ENCODE results near the gene STOX2. TPM values are rescaled to one million over a fixed set of nuclear protein-coding genes. Genes with fewer than 3 reads are reported as not detected.
A peak's percentile ranks its signal among the peaks of the same experiment; 100 is the strongest.

STOX2 gene
- total RNA-seq, 1 donor from 2014 or later, result 11.6 TPM

- Mint-ChIP-seq H3K4me1 (peaks cover 21% of the 10 kb centered on the region), H3K9me3 (peaks cover 25% of the 10 kb centered on the region), H3K27ac (no peak overlapping the region), H3K4me3 (no peak overlapping the region), H3K27me3 (ENCODE audit: insufficient read depth, low read depth) (peaks cover 4% of the 10 kb centered on the region), H3K36me3 (peaks cover 33% of the 10 kb centered on the region)
- Histone ChIP-seq H3K79me2 (ENCODE audit: low read depth) (peaks cover 21% of the 10 kb centered on the region), H3K27ac (no peak overlapping the region), H3K27me3 (no peaks in the 10 kb centered on the region), H3K36me3 (no peaks in the 10 kb centered on the region), H3K9ac (no peak overlapping the region), H2AFZ (replicated peaks) (no peak overlapping the region), H3F3A (ENCODE audit: low read depth) (no peaks in the 10 kb centered on the region), H3K4me1 (no peaks in the 10 kb centered on the region), H3K9me3 (ENCODE audit: low read depth) (no peaks in the 10 kb centered on the region), H3K4me3 (no peak overlapping the region), H3K4me2 (no peak overlapping the region), H4K20me1 (ENCODE audit: low read depth) (peaks cover 15% of the 10 kb centered on the region)
- DNase-seq (ENCODE audit: low spot score), result no peak
- TF ChIP-seq EZH2 (IDR thresholded peaks at IDR 0.05) (no peak), CTCF (IDR thresholded peaks at IDR 0.05) (no peak), EZH2phosphoT487 (IDR thresholded peaks at IDR 0.05) (no peak)
These were observed 21.8 kb downstream of the STOX2 start for GRCh38 chr4:183926950-183927349.

GRCh38 chr4:183932576-183932975, 27.5 kb downstream of the STOX2 start:
- peaks cover 2% of the 10 kb centered on the region for H3K9me3 Mint-ChIP-seq
- H2AFZ ChIP-seq (replicated peaks), result no peak overlapping the region

GRCh38 chr4:183934761-183935160, 29.7 kb downstream of the STOX2 start:
- H3K27ac ChIP-seq, result no peak overlapping the region
- H3K4me1 ChIP-seq, result peaks cover 8% of the 10 kb centered on the region
- peak overlapping the region; percentile 73 for H3K27ac Mint-ChIP-seq

More at GRCh38 chr4:183932576-183932975, 27.5 kb downstream of the STOX2 start:
- H3K79me2 ChIP-seq (ENCODE audit: low read depth), result peaks cover 13% of the 10 kb centered on the region
- H3K27ac Mint-ChIP-seq, result no peak overlapping the region
- TF ChIP-seq EZH2 (IDR thresholded peaks at IDR 0.05) (no peak), CTCF (IDR thresholded peaks at IDR 0.05) (no peak), EZH2phosphoT487 (IDR thresholded peaks at IDR 0.05) (no peak)
- no peak overlapping the region for H3K4me3 Mint-ChIP-seq
- H3K27me3 ChIP-seq, result no peaks in the 10 kb centered on the region
- H3K4me2 ChIP-seq, result no peak overlapping the region
- no peaks in the 10 kb centered on the region for H3F3A ChIP-seq (ENCODE audit: low read depth)
- H3K27me3 Mint-ChIP-seq (ENCODE audit: insufficient read depth, low read depth), result peaks cover 2% of the 10 kb centered on the region
- no peak for DNase-seq (ENCODE audit: low spot score)
- H3K36me3 ChIP-seq, result no peaks in the 10 kb centered on the region
- H3K27ac ChIP-seq, result no peak overlapping the region
- no peak overlapping the region for H3K4me3 ChIP-seq
- peaks cover 8% of the 10 kb centered on the region for H3K4me1 ChIP-seq
- peaks cover 9% of the 10 kb centered on the region for H3K36me3 Mint-ChIP-seq
- H3K9ac ChIP-seq, result no peak overlapping the region
- H3K9me3 ChIP-seq (ENCODE audit: low read depth), result no peaks in the 10 kb centered on the region
- peaks cover 3% of the 10 kb centered on the region for H4K20me1 ChIP-seq (ENCODE audit: low read depth)
- peaks cover 36% of the 10 kb centered on the region for H3K4me1 Mint-ChIP-seq

More at GRCh38 chr4:183934761-183935160, 29.7 kb downstream of the STOX2 start:
- Histone ChIP-seq H3K36me3 (no peaks in the 10 kb centered on the region), H3F3A (ENCODE audit: low read depth) (no peaks in the 10 kb centered on the region), H3K4me2 (no peak overlapping the region), H3K79me2 (ENCODE audit: low read depth) (peaks cover 13% of the 10 kb centered on the region), H3K9me3 (ENCODE audit: low read depth) (no peaks in the 10 kb centered on the region), H3K27me3 (no peaks in the 10 kb centered on the region), H3K4me3 (no peak overlapping the region), H2AFZ (replicated peaks) (no peak overlapping the region), H3K9ac (no peak overlapping the region), H4K20me1 (ENCODE audit: low read depth) (no peaks in the 10 kb centered on the region)
- H3K4me3 Mint-ChIP-seq, result no peak overlapping the region
- TF ChIP-seq CTCF (IDR thresholded peaks at IDR 0.05) (no peak), EZH2 (IDR thresholded peaks at IDR 0.05) (no peak), EZH2phosphoT487 (IDR thresholded peaks at IDR 0.05) (no peak)
- peaks cover 28% of the 10 kb centered on the region for H3K4me1 Mint-ChIP-seq
- no peak for DNase-seq (ENCODE audit: low spot score)
- H3K27me3 Mint-ChIP-seq (ENCODE audit: insufficient read depth, low read depth), result peaks cover 2% of the 10 kb centered on the region
- H3K36me3 Mint-ChIP-seq, result peaks cover 16% of the 10 kb centered on the region
- peaks cover 9% of the 10 kb centered on the region for H3K9me3 Mint-ChIP-seq

Data from neural progenitor cell (in vitro differentiated cells).